Ishikawa (cell line): Measurements from ENCODE around the gene ABHD4.

Experiments used
- CEBPB ChIP-seq: IDR thresholded peaks from 2 replicates; pipeline ENCODE4 v1.6.1; 2012
- CREB1 ChIP-seq: IDR thresholded peaks from 2 replicates; pipeline ENCODE4 v1.6.1; 2012; ENCODE audit warnings: low read depth
- EGR1 ChIP-seq: IDR thresholded peaks from 2 replicates; pipeline ENCODE4 v1.6.1; 2012
- EP300 ChIP-seq: IDR thresholded peaks from 2 replicates; pipeline ENCODE4 v1.6.1; 2012; ENCODE audit warnings: borderline replicate concordance
- FOXM1 ChIP-seq: IDR thresholded peaks from 2 replicates; pipeline ENCODE4 v1.6.1; 2012; ENCODE audit warnings: low read depth, borderline replicate concordance
- NFIC ChIP-seq: IDR thresholded peaks from 2 replicates; pipeline ENCODE4 v1.6.1; 2012
- RAD21 ChIP-seq: IDR thresholded peaks from 2 replicates; pipeline ENCODE4 v1.6.1; 2012; ENCODE audit warnings: low read depth
- YY1 ChIP-seq: IDR thresholded peaks from 2 replicates; pipeline ENCODE4 v1.6.1; 2012; ENCODE audit warnings: low read depth
- ZBTB7A ChIP-seq: IDR thresholded peaks from 2 replicates; pipeline ENCODE4 v1.6.1; 2012; ENCODE audit warnings: low read depth
- TF ChIP-seq, protein P1 (sequence below): IDR thresholded peaks from 2 replicates; pipeline ENCODE4 v1.6.1; 2012; ENCODE audit warnings: low read depth, mild to moderate bottlenecking
- TF ChIP-seq, protein P2 (sequence below): IDR thresholded peaks from 2 replicates; pipeline ENCODE4 v1.6.1; 2012

DNA sequence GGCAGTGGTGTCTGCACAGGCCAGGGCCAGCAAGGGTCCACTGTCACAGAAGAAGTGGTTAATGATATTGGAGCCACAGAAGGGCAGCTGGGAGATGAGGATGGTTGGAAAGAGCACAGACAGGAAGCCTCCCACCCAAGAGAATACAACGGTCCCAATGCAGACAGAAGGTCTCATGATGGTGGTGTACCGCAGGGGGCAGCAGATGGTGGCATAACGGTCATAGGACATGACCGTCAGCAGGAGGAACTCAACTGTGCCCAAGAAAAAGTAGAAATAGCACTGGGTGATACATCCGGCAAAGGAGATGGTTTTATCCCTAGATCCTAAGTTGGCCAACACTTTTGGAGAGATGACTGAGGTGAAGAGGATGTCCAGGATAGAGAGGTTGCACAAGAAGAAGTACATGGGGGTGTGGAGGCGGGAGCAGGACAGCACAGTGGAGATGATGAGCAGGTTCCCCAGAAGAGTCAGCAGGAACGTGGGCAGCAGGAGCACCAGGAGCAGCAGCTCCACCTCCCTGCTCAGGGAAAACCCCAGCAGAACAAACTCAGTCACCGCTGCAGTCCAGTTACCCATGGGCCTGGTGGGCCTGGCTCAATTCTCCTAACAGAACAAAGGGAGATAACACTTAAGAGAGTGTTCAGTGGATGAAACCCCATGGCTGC lies 36.3 kb downstream of the ABHD4 start:
- TF ChIP-seq, protein P1, sequence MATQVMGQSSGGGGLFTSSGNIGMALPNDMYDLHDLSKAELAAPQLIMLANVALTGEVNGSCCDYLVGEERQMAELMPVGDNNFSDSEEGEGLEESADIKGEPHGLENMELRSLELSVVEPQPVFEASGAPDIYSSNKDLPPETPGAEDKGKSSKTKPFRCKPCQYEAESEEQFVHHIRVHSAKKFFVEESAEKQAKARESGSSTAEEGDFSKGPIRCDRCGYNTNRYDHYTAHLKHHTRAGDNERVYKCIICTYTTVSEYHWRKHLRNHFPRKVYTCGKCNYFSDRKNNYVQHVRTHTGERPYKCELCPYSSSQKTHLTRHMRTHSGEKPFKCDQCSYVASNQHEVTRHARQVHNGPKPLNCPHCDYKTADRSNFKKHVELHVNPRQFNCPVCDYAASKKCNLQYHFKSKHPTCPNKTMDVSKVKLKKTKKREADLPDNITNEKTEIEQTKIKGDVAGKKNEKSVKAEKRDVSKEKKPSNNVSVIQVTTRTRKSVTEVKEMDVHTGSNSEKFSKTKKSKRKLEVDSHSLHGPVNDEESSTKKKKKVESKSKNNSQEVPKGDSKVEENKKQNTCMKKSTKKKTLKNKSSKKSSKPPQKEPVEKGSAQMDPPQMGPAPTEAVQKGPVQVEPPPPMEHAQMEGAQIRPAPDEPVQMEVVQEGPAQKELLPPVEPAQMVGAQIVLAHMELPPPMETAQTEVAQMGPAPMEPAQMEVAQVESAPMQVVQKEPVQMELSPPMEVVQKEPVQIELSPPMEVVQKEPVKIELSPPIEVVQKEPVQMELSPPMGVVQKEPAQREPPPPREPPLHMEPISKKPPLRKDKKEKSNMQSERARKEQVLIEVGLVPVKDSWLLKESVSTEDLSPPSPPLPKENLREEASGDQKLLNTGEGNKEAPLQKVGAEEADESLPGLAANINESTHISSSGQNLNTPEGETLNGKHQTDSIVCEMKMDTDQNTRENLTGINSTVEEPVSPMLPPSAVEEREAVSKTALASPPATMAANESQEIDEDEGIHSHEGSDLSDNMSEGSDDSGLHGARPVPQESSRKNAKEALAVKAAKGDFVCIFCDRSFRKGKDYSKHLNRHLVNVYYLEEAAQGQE, result no peak
- no peak for TF ChIP-seq RAD21
- TF ChIP-seq NFIC, result no peak
- TF ChIP-seq CEBPB, result no peak
- TF ChIP-seq YY1, result no peak
- TF ChIP-seq EGR1, result no peak
- no peak for TF ChIP-seq FOXM1
- no peak for TF ChIP-seq ZBTB7A
- TF ChIP-seq, protein P2, sequence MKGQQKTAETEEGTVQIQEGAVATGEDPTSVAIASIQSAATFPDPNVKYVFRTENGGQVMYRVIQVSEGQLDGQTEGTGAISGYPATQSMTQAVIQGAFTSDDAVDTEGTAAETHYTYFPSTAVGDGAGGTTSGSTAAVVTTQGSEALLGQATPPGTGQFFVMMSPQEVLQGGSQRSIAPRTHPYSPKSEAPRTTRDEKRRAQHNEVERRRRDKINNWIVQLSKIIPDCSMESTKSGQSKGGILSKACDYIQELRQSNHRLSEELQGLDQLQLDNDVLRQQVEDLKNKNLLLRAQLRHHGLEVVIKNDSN, result no peak
- TF ChIP-seq CREB1, result no peak
- TF ChIP-seq EP300, result no peak
